Stomach (tissue), 9 donors: ENCODE data around the gene EXOC2. TPM values are rescaled to one million over a fixed set of nuclear protein-coding genes. Genes with fewer than 3 reads are reported as not detected.

Experiments
- DNase-seq, 2 donors: peaks; one replicate each; pipeline versions ENCODE4 v3.0.0 to v3.0.0-alpha.2; 2013 to 2019
- H3K27ac ChIP-seq, 5 donors: fragments of 200-600 bp in 4 of 5; sonication (generic) in 4 of 5; one replicate each; pipeline ENCODE4 v1.5.1; 2013 to 2019; ENCODE audit warnings: mild to moderate bottlenecking in 1 of 5, moderate library complexity in 1 of 5
- H3K27me3 ChIP-seq, 3 donors: fragments of 200-600 bp; sonication (generic); one replicate each; pipeline ENCODE4 v1.5.1; 2017 to 2019; ENCODE audit warnings: mixed run types in 1 of 3
- H3K36me3 ChIP-seq, 4 donors: fragments of 200-600 bp; sonication (generic); 1 replicate in 3 of 4; 2 replicates in 1 of 4; pipeline ENCODE4 v1.5.1; 2016 to 2019
- H3K4me1 ChIP-seq, 4 donors: fragments of 200-600 bp; sonication (generic); one replicate each; pipeline ENCODE4 v1.5.1; 2016 to 2019
- H3K4me3 ChIP-seq, 4 donors: fragments of 200-600 bp; sonication (generic) in 3 of 4; one replicate each; pipeline ENCODE4 v1.5.1; 2016 to 2019; ENCODE audit warnings: mild to moderate bottlenecking in 1 of 4
- H3K9me3 ChIP-seq, 4 donors: fragments of 200-600 bp; sonication (generic); one replicate each; pipeline ENCODE4 v1.5.1; 2016 to 2019
- EP300 ChIP-seq: sonication (generic); formaldehyde crosslinking; IDR thresholded peaks from one replicate; pipeline ENCODE4 v1.6.1; 2017; ENCODE audit warnings: antibody characterized with exemption
- POLR2A ChIP-seq, 4 donors: fragments of 450-650 bp; IDR thresholded peaks; one replicate each; pipeline ENCODE4 v1.6.1; 2016; ENCODE audit warnings: antibody characterized with exemption in 4 of 4, control low read depth in 2 of 4, mild to moderate bottlenecking in 1 of 4, moderate library complexity in 1 of 4
- POLR2AphosphoS5 ChIP-seq, 3 donors: sonication (generic); formaldehyde crosslinking; IDR thresholded peaks; one replicate each; pipeline ENCODE4 v1.6.1; 2016; ENCODE audit warnings: antibody characterized with exemption in 3 of 3
- WGBS, 5 donors: extraction: QIAGEN DNeasy Blood & Tissue Kit in 3 of 5; methylation state at CpG; one replicate each; pipeline versions ENCODE4 v1.1.5 to v1.1.7; 2013 to 2018; 5-methylcytosine and 5-hydroxymethylcytosine counted together
- intact Hi-C: fragments of 100-400 bp; cut with DNase I; formaldehyde crosslinking; loops from one replicate; pipeline ENCODE4 v1.15.1; 2023; ENCODE audit warnings: low total_unique reads
- polyA plus RNA-seq, 3 donors: library from polyadenylated mRNA; stranded (reverse); fragments of 200-250 nt; gene quantifications; one replicate each; pipeline ENCODE4 v1.2.3, GENCODE V29; 2013
- total RNA-seq, 5 donors: library from RNA; depleted of rRNA; stranded (reverse); fragments of >200 nt; gene quantifications; one replicate each; pipeline versions ENCODE4 v1.1.0 to v1.2.3, GENCODE V29; 2014 to 2016
- TF ChIP-seq, protein P1 (sequence below), 7 experiments: fragments of 450-650 bp in 4 of 7; fragments of 200-600 bp in 3 of 7; sonication (generic) in 3 of 7; IDR thresholded peaks; one replicate each; pipeline ENCODE4 v1.5.1; 2016 to 2019; ENCODE audit warnings: antibody characterized with exemption in 7 of 7, control low read depth in 2 of 7, mild to moderate bottlenecking in 1 of 7
- donor health status: healthy with polysubstance abuse.
- donor health status: Bipolar disorder and iron deficiency.
- donor health status: healthy.

Gene EXOC2
- total and polyA plus RNA-seq, 8 donors: 5.3 to 39.7 (median 13.8) TPM

DNA sequence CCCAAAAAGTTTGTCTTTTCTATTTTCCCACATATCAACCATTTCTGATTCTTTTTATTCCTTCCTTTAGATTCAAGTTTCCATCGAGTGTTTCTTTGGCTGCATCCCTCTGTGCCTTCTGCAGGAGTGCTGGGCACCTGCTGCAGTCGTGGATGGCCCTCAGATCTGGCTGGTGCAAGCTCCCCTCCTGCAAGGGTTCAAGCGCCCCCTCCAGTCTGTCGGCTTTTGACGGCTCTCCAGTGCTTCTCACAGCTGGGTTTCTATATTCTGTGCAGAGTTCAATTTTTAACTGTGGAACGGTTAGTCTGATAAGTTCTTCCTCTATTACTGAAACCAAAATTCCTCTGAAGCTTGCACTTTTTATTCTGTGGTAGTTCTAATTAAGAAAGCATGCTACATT lies 168.1 kb downstream of the EXOC2 start:
- Histone ChIP-seq H3K4me3 (no peak overlapping the region), H3K36me3 (peaks cover 7 to 36% (median 26%) of the 10 kb centered on the region in 4 donors), H3K27ac (no peak overlapping the region), H3K4me1 (no peaks in the 10 kb centered on the region), H3K27me3 (no peaks in the 10 kb centered on the region), H3K9me3 (no peaks in the 10 kb centered on the region)
- no peak for DNase-seq
- WGBS, 5 donors: 59 to 76% (median 66%) methylated on average over 5 to 6 of the region's 6 CpGs
- TF ChIP-seq, protein P1, sequence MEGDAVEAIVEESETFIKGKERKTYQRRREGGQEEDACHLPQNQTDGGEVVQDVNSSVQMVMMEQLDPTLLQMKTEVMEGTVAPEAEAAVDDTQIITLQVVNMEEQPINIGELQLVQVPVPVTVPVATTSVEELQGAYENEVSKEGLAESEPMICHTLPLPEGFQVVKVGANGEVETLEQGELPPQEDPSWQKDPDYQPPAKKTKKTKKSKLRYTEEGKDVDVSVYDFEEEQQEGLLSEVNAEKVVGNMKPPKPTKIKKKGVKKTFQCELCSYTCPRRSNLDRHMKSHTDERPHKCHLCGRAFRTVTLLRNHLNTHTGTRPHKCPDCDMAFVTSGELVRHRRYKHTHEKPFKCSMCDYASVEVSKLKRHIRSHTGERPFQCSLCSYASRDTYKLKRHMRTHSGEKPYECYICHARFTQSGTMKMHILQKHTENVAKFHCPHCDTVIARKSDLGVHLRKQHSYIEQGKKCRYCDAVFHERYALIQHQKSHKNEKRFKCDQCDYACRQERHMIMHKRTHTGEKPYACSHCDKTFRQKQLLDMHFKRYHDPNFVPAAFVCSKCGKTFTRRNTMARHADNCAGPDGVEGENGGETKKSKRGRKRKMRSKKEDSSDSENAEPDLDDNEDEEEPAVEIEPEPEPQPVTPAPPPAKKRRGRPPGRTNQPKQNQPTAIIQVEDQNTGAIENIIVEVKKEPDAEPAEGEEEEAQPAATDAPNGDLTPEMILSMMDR (IDR thresholded peaks at IDR 0.05): no peak
- TF ChIP-seq POLR2A (IDR thresholded peaks at IDR 0.05) (no peak), EP300 (no peak), POLR2AphosphoS5 (IDR thresholded peaks at IDR 0.05) (no peak)
- intact Hi-C loops: no loop called here

DNA sequence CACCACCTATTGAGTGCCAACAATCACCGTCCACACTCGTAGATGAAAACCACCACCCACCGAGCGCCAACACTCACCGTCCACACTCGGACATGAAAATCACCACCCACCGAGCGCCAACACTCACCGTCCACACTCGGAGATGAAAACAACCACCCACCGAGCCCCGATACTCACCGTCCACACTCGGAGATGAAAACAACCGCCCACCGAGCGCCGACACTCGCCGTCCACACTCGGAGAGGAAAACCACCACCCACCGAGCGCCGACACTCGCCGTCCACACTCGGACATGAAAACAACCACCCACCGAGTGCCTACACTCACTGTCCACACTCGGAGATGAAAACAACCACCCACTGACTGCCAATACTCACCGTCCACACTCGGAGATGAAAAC lies 172.1 kb downstream of the EXOC2 start:
- intact Hi-C loops: no loop called here
- H3K9me3 ChIP-seq: peaks cover 0 to 8% (median 0%) of the 10 kb centered on the region in 4 donors
- 89 to 96% (median 94%) methylated on average over 31 of the region's 31 CpGs for WGBS, 5 donors
- TF ChIP-seq POLR2A (IDR thresholded peaks at IDR 0.05) (no peak), POLR2AphosphoS5 (IDR thresholded peaks at IDR 0.05) (no peak), EP300 (no peak)
- TF ChIP-seq, protein P1 (IDR thresholded peaks at IDR 0.05): no peak
- no peaks in the 10 kb centered on the region for H3K27me3 ChIP-seq
- no peak overlapping the region for H3K27ac ChIP-seq
- H3K36me3 ChIP-seq: peaks cover 7 to 29% (median 16%) of the 10 kb centered on the region in 4 donors
- no peak for DNase-seq
- no peaks in the 10 kb centered on the region for H3K4me1 ChIP-seq
- no peak overlapping the region for H3K4me3 ChIP-seq

DNA sequence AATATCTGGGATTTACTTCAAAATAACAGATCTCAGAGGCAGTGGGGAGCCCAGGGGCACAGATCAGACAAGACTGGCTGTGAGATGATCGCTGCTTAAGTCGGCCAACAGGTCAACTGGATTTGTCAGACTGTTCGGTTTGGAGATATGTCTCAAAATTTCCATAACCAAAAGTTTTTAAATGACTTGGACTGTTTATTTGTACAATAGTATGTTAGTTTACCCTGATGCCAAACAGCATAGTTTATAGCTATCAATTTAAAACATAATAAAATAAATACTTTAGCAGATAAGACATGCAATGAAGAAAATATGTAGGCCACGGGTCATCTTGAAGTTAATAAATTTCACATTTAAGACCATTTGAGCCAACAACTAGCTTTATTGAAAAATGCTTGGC lies 174.7 kb downstream of the EXOC2 start:
- 79 to 93% (median 84%) methylated on average over 4 of the region's 4 CpGs for WGBS, 5 donors
- TF ChIP-seq EP300 (no peak), POLR2AphosphoS5 (IDR thresholded peaks at IDR 0.05) (no peak)
- intact Hi-C loops: no loop called here
- Histone ChIP-seq H3K36me3 (peaks cover 7 to 23% (median 17%) of the 10 kb centered on the region in 4 donors), H3K9me3 (peaks cover 0 to 8% (median 0%) of the 10 kb centered on the region in 4 donors), H3K4me3 (no peak overlapping the region), H3K4me1 (no peaks in the 10 kb centered on the region), H3K27ac (no peak overlapping the region), H3K27me3 (no peaks in the 10 kb centered on the region)
- no peak for DNase-seq

- WGBS, 5 donors: 94 to 97% (median 96%) methylated on average over 11 of the region's 11 CpGs
- Histone ChIP-seq H3K27me3 (no peaks in the 10 kb centered on the region), H3K4me3 (no peak overlapping the region), H3K4me1 (no peaks in the 10 kb centered on the region), H3K36me3 (peaks cover 0 to 27% (median 15%) of the 10 kb centered on the region in 4 donors), H3K27ac (no peak overlapping the region), H3K9me3 (peaks cover 0 to 8% (median 0%) of the 10 kb centered on the region in 4 donors)
- intact Hi-C loops: no loop called here
- no peak for TF ChIP-seq EP300
- no peak for DNase-seq
Measured at GRCh38 chr6:516213-516612, 176.7 kb downstream of the EXOC2 start.

- Histone ChIP-seq H3K27ac (no peak overlapping the region), H3K36me3 (peaks cover 0 to 27% (median 14%) of the 10 kb centered on the region in 4 donors), H3K27me3 (no peaks in the 10 kb centered on the region), H3K9me3 (peaks cover 0 to 8% (median 0%) of the 10 kb centered on the region in 4 donors), H3K4me3 (no peak overlapping the region), H3K4me1 (no peaks in the 10 kb centered on the region)
- TF ChIP-seq EP300 (no peak), POLR2A (IDR thresholded peaks at IDR 0.05) (no peak)
- TF ChIP-seq, protein P1 (IDR thresholded peaks at IDR 0.05): no peak
- 88 to 96% (median 94%) methylated on average over 11 of the region's 11 CpGs for WGBS, 5 donors
- no peak for DNase-seq
- intact Hi-C loops: no loop called here
Measured at GRCh38 chr6:515267-515666, 177.7 kb downstream of the EXOC2 start.
